GM12875 (cell line): ENCODE measurements around the gene MXRA8.

Experiments used
- H3K4me3 ChIP-seq: one replicate; pipeline ENCODE4 v1.5.1; 2011; ENCODE audit warnings: low read depth, low read length, control low read depth
- CTCF ChIP-seq: IDR thresholded peaks from 2 replicates; pipeline ENCODE4 v1.5.1; 2011; ENCODE audit warnings: low read depth, mild to moderate bottlenecking, control low read depth, inconsistent platforms, low read length, moderate library complexity, borderline replicate concordance; ENCODE audit not compliant: insufficient read depth

MXRA8 gene

GRCh38 chr1:1314678-1315335, 43.5 kb downstream of the MXRA8 start:
- H3K4me3 ChIP-seq: no peak overlapping the region
- TF ChIP-seq CTCF: no peak

GRCh38 chr1:1314237-1314586, 44.1 kb downstream of the MXRA8 start:
- no peak overlapping the region for H3K4me3 ChIP-seq
- no peak for TF ChIP-seq CTCF

GRCh38 chr1:1313500-1314236, 44.7 kb downstream of the MXRA8 start:
- no peak for TF ChIP-seq CTCF
- H3K4me3 ChIP-seq: no peak overlapping the region

GRCh38 chr1:1312450-1313314, 45.7 kb downstream of the MXRA8 start:
- TF ChIP-seq CTCF: no peak
- H3K4me3 ChIP-seq: no peak overlapping the region

- no peak for TF ChIP-seq CTCF
- H3K4me3 ChIP-seq: no peak overlapping the region
Observed at GRCh38 chr1:1311107-1312104, 46.9 kb downstream of the MXRA8 start.

GRCh38 chr1:1310476-1311053, 47.8 kb downstream of the MXRA8 start:
- no peak for TF ChIP-seq CTCF
- H3K4me3 ChIP-seq: no peak overlapping the region
